Neural progenitor cell (in vitro differentiated cells): ENCODE results near the gene SNRNP200.

Source experiments
- EZH2 ChIP-seq: fragments of 200-600 bp; sonication (generic); IDR thresholded peaks from 2 replicates; pipeline ENCODE4 v1.6.1; 2017; ENCODE audit warnings: antibody characterized with exemption, mild to moderate bottlenecking, moderate library complexity
- TF ChIP-seq, protein P1 (sequence below): fragments of 200-600 bp; sonication (generic); IDR thresholded peaks from 2 replicates; pipeline ENCODE4 v1.5.1; 2017; ENCODE audit warnings: antibody characterized with exemption, mild to moderate bottlenecking

DNA sequence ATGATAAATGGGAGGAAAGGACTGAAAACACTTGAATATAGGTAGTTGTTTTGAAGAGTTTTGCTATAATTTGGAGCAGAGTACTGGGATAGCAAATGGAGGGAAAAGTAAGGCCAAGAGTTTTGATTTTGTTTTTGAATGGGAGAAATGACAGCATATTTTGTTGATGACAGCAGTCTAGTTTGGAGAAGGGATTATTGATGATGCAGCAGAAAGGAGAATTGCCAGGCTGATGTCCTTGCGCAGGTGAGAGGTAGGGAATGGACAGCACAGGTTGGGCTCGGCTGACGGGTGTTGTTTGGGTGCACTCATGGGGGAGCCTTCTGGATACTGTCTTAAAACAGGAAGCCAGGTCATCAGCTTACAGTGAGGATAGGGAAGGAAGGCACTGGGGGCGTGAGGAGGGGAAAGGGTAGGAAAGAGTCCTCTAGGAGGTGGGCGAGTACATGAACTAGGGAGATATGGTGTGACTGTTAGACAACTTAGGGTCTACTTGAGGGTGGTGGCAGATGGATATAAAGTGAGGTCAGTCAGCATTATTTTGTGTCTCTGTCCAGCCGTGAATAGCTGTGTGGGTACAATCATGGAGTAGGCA is 40.6 kb upstream of the SNRNP200 start:
- TF ChIP-seq EZH2: no peak
- TF ChIP-seq, protein P1, sequence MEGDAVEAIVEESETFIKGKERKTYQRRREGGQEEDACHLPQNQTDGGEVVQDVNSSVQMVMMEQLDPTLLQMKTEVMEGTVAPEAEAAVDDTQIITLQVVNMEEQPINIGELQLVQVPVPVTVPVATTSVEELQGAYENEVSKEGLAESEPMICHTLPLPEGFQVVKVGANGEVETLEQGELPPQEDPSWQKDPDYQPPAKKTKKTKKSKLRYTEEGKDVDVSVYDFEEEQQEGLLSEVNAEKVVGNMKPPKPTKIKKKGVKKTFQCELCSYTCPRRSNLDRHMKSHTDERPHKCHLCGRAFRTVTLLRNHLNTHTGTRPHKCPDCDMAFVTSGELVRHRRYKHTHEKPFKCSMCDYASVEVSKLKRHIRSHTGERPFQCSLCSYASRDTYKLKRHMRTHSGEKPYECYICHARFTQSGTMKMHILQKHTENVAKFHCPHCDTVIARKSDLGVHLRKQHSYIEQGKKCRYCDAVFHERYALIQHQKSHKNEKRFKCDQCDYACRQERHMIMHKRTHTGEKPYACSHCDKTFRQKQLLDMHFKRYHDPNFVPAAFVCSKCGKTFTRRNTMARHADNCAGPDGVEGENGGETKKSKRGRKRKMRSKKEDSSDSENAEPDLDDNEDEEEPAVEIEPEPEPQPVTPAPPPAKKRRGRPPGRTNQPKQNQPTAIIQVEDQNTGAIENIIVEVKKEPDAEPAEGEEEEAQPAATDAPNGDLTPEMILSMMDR: no peak
